OCI-LY3 (cell line): ENCODE measurements around the gene STAT5A.

Source experiments
- H2AFZ ChIP-seq: fragments of 200-600, 300-600 bp; shearing (Covaris generic); 2 replicates; pipeline ENCODE4 v1.6.0; 2014; ENCODE audit warnings: antibody characterized with exemption, low read depth, low read length
- H3K27ac ChIP-seq: fragments of 200-600, 300-600 bp; sonication (generic); 2 replicates; pipeline ENCODE4 v1.5.1; 2014; ENCODE audit warnings: mild to moderate bottlenecking, low read length, moderate library complexity, mixed read lengths
- H3K27me3 ChIP-seq: fragments of 200-600, 300-600 bp; sonication (generic); 2 replicates; pipeline ENCODE4 v1.6.1; 2014; ENCODE audit warnings: low read depth, low read length, mixed read lengths
- H3K36me3 ChIP-seq: fragments of 200-600, 300-600 bp; sonication (generic); replicated peaks from 2 replicates; pipeline ENCODE3; 2014; ENCODE audit warnings: low read depth, low read length, mixed read lengths
- H3K4me1 ChIP-seq: fragments of 300-600, 200-600 bp; sonication (generic); 2 replicates; pipeline ENCODE4 v1.6.1; 2014; ENCODE audit warnings: low read length, mixed read lengths
- H3K4me2 ChIP-seq: fragments of 200-600, 300-600 bp; sonication (generic); 2 replicates; pipeline ENCODE4 v1.6.1; 2014; ENCODE audit warnings: low read length, mixed read lengths
- H3K4me3 ChIP-seq: fragments of 300-600, 200-600 bp; sonication (generic); 2 replicates; pipeline ENCODE4 v1.5.1; 2014; ENCODE audit warnings: antibody characterized with exemption, mild to moderate bottlenecking, low read length, moderate library complexity
- H3K79me2 ChIP-seq: fragments of 300-600, 200-600 bp; shearing (Covaris generic); 2 replicates; pipeline ENCODE4 v1.6.1; 2014; ENCODE audit warnings: mild to moderate bottlenecking, low read length, mixed read lengths
- H3K9ac ChIP-seq: fragments of 300-600, 200-600 bp; shearing (Covaris generic); 2 replicates; pipeline ENCODE4 v1.6.0; 2014; ENCODE audit warnings: mild to moderate bottlenecking, low read length, moderate library complexity
- H3K9me3 ChIP-seq: fragments of 200-600, 300-600 bp; shearing (Covaris generic); 2 replicates; pipeline ENCODE4 v1.6.1; 2014; ENCODE audit warnings: low read length, mixed read lengths; ENCODE audit not compliant: insufficient read depth
- H4K20me1 ChIP-seq: fragments of 200-600, 300-600 bp; sonication (generic); 2 replicates; pipeline ENCODE4 v1.6.1; 2016; ENCODE audit warnings: low read length, mixed read lengths; ENCODE audit not compliant: insufficient read depth
- EZH2phosphoT487 ChIP-seq: fragments of 200-600 bp; shearing (Covaris generic); IDR thresholded peaks from 2 replicates; pipeline ENCODE4 v1.6.1; 2018; ENCODE audit warnings: antibody characterized with exemption, mixed run types, low read depth
- TF ChIP-seq, protein P1 (sequence below): fragments of 200-600, 300-600 bp; sonication (generic); IDR thresholded peaks from 2 replicates; pipeline ENCODE4 v1.5.1; 2014; ENCODE audit warnings: antibody characterized with exemption, low read length, low read depth

Gene STAT5A

DNA sequence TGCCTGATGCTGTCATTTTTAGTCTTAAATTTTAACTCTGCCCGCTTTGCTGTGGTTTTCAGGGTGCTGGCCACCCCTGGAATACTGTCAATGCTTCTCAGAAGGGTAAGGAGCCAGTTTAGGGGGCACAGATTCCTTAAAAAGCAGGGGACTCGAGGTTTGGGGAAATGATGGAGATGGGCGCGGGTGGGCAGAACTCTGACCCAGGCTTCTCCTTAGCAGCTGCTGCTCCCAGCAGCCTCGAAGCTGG is 23.7 kb downstream of the STAT5A start:
- Histone ChIP-seq H3K27ac (peak overlapping the region; percentile 87), H4K20me1 (peaks cover 28% of the 10 kb centered on the region), H3K9me3 (no peaks in the 10 kb centered on the region), H3K79me2 (no peaks in the 10 kb centered on the region; the same call in 1 of the 2 replicates), H2AFZ (no peak overlapping the region), H3K36me3 (peaks cover 71% of the 10 kb centered on the region), H3K4me1 (peaks cover 81% of the 10 kb centered on the region), H3K27me3 (no peaks in the 10 kb centered on the region), H3K4me2 (peak overlapping the region; percentile 55), H3K9ac (peak overlapping the region; percentile 30; the same call in 1 of the 2 replicates), H3K4me3 (peak overlapping the region; percentile 17; the same call in 1 of the 2 replicates)
- TF ChIP-seq, protein P1, sequence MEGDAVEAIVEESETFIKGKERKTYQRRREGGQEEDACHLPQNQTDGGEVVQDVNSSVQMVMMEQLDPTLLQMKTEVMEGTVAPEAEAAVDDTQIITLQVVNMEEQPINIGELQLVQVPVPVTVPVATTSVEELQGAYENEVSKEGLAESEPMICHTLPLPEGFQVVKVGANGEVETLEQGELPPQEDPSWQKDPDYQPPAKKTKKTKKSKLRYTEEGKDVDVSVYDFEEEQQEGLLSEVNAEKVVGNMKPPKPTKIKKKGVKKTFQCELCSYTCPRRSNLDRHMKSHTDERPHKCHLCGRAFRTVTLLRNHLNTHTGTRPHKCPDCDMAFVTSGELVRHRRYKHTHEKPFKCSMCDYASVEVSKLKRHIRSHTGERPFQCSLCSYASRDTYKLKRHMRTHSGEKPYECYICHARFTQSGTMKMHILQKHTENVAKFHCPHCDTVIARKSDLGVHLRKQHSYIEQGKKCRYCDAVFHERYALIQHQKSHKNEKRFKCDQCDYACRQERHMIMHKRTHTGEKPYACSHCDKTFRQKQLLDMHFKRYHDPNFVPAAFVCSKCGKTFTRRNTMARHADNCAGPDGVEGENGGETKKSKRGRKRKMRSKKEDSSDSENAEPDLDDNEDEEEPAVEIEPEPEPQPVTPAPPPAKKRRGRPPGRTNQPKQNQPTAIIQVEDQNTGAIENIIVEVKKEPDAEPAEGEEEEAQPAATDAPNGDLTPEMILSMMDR: no peak
- no peak for TF ChIP-seq EZH2phosphoT487

DNA sequence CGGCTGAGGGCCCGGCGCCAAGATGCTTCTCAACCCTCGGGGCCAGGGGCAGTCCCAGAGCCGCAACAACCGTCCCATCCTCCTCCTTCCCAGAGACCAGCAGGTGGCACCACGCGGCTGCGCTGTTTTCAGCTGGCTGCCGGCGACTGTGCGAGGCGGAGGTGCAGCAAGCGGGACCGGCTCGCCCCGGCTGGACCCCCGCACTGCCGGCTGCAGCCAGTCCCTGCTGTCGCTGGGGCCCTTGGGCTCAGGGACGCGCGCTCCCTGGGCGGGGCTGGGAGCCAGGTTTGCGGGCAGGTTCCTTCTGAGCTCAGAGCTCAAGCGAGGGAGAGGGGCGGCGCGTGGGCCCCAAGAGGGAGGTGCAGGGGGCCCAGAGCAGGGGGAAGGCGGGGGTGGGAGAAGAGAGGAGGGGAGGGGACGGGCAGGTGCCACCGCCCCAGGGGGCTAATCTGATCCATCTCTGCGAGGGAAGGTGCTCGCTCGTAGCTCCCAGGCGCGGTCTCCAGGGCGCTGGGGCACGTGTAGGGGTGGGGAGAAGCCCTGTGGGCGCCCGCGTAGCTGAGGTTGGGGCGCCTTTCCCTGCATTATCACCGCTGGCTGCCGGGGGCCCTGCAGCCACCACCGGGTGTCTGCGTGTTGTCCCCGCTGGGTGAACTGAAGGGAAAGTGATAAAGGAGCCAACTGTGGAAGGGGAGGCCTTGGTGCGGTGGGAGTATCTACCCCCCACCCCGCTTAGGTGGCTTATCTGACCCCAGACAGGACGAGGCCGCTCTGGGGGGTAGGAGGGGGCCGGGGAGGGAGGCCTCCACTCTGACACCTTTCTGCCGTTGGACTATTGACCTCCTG is 24.2 kb downstream of the STAT5A start:
- no peaks in the 10 kb centered on the region for H3K27me3 ChIP-seq
- peak overlapping the region; percentile 42; the same call in 1 of the 2 replicates for H3K4me3 ChIP-seq
- H3K36me3 ChIP-seq: peaks cover 71% of the 10 kb centered on the region
- peaks cover 2% of the 10 kb centered on the region; the same call in 1 of the 2 replicates for H3K79me2 ChIP-seq
- H3K4me1 ChIP-seq: peaks cover 86% of the 10 kb centered on the region
- H3K27ac ChIP-seq: peak overlapping the region; percentile 87
- no peak overlapping the region for H2AFZ ChIP-seq
- H4K20me1 ChIP-seq: peaks cover 33% of the 10 kb centered on the region
- TF ChIP-seq, protein P1: peak; percentile 67
- no peak for TF ChIP-seq EZH2phosphoT487
- H3K4me2 ChIP-seq: peak overlapping the region; percentile 55
- peak overlapping the region; percentile 27; the same call in 1 of the 2 replicates for H3K9ac ChIP-seq
- no peaks in the 10 kb centered on the region for H3K9me3 ChIP-seq

DNA sequence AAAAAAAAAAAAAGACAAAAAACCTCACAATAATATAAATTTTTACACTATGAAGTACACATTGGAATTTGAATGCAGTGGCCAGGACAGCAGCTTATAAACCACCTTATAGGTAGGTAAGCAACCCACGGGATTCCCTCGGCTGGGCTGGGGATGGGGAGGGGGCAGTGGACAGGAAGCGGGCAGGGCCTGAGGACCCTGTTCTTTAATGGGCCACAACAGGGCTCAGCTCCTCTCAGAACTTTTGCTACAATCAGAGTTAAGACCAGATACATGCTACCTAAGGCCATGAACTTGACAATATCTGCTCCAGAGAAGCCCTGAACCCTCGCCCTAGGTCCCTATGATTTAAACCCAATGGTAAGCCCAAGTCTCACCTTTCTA is 25.1 kb downstream of the STAT5A start:
- no peak overlapping the region for H3K9ac ChIP-seq
- peaks cover 71% of the 10 kb centered on the region for H3K36me3 ChIP-seq
- peak overlapping the region; percentile 87; the same call in 1 of the 2 replicates for H3K27ac ChIP-seq
- no peaks in the 10 kb centered on the region for H3K27me3 ChIP-seq
- H2AFZ ChIP-seq: no peak overlapping the region
- no peaks in the 10 kb centered on the region for H3K9me3 ChIP-seq
- TF ChIP-seq, protein P1: no peak
- TF ChIP-seq EZH2phosphoT487: no peak
- H3K4me2 ChIP-seq: no peak overlapping the region; the same call in 1 of the 2 replicates
- H3K79me2 ChIP-seq: peaks cover 4% of the 10 kb centered on the region; the same call in 1 of the 2 replicates
- H4K20me1 ChIP-seq: peaks cover 40% of the 10 kb centered on the region
- no peak overlapping the region for H3K4me3 ChIP-seq
- peaks cover 88% of the 10 kb centered on the region for H3K4me1 ChIP-seq

DNA sequence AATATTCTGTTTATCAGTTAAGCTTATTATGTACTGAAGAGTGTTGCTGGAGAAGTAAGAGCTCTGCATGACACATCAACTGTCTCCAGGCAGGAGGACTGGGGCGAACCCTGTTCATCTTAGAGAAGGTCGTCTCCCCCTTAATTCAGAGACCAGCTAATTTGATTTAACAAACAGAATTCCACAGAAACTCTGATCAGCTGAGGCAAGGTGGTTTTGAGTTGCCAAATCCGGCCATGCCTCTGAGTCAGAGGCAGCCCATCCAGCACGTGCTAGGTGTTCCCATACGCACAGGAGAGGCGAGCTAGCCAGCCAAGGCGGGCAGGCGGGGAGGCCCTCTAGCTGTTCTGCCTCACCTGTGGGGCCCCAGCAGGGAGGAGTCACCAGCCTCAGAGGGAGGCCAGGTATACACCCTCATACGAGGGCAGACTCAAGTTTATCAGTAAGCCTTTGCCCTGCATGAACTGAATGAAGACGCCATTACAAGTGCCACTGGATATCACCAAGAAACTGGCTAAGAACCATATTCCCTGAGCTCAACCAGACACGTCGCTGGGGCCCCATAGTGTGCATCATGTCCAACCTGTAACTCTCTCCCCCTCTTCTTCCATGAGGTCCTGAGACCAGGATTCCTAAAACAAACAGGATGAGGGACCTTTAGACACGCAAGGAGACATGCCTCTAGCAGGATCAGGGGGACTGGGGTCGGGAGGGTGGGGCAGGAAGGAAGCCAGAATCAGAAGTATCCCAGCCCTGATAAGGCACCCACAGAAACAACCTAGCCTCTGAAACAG is 25.7 kb downstream of the STAT5A start:
- H3K9me3 ChIP-seq: no peaks in the 10 kb centered on the region
- peak overlapping the region; percentile 87; the same call in 1 of the 2 replicates for H3K27ac ChIP-seq
- peaks cover 10% of the 10 kb centered on the region; the same call in 1 of the 2 replicates for H3K79me2 ChIP-seq
- TF ChIP-seq, protein P1: no peak
- TF ChIP-seq EZH2phosphoT487: no peak
- no peaks in the 10 kb centered on the region for H3K27me3 ChIP-seq
- peaks cover 88% of the 10 kb centered on the region for H3K4me1 ChIP-seq
- H3K4me2 ChIP-seq: no peak overlapping the region
- H3K36me3 ChIP-seq: peaks cover 71% of the 10 kb centered on the region
- peaks cover 45% of the 10 kb centered on the region for H4K20me1 ChIP-seq
- H3K4me3 ChIP-seq: no peak overlapping the region
- H3K9ac ChIP-seq: no peak overlapping the region
- H2AFZ ChIP-seq: no peak overlapping the region
